Upper lobe of left lung (tissue), 6 donors: ENCODE results near the gene INO80D. TPM values are rescaled to one million over a fixed set of nuclear protein-coding genes. Genes with fewer than 3 reads are reported as not detected.

Source experiments
- ATAC-seq, 2 donors: fragments of 200-7000 bp; cut with Tn5 transposase; one replicate each; pipeline ENCODE4 v1.9.1; 2022; ENCODE audit warnings: mild to moderate bottlenecking in 2 of 2, moderate library complexity in 2 of 2; ENCODE audit not compliant: low FRiP score in 2 of 2
- DNase-seq, 2 donors: peaks; one replicate each; pipeline ENCODE4 v3.0.0-alpha.2; 2019 to 2020
- H3K27ac ChIP-seq, 4 donors: fragments of 200-600 bp; sonication (generic); one replicate each; pipeline ENCODE4 v1.5.1; 2016 to 2019
- H3K27me3 ChIP-seq, 4 donors: fragments of 200-600 bp; sonication (generic); one replicate each; pipeline ENCODE4 v1.5.1; 2017 to 2019
- H3K36me3 ChIP-seq, 4 donors: fragments of 200-600 bp; sonication (generic); one replicate each; pipeline ENCODE4 v1.5.1; 2016 to 2019
- H3K4me1 ChIP-seq, 4 donors: fragments of 200-600 bp; sonication (generic); one replicate each; pipeline ENCODE4 v1.5.1; 2018 to 2019
- H3K4me3 ChIP-seq, 4 donors: fragments of 200-600 bp; sonication (generic); one replicate each; pipeline ENCODE4 v1.5.1; 2017 to 2019; ENCODE audit warnings: mild to moderate bottlenecking in 2 of 4, moderate library complexity in 1 of 4
- H3K9me3 ChIP-seq, 4 donors: fragments of 200-600 bp; sonication (generic); one replicate each; pipeline ENCODE4 v1.5.1; 2018 to 2019
- CTCF ChIP-seq, 6 experiments: fragments of 450-650 bp in 4 of 6; fragments of 200-600 bp in 2 of 6; sonication (generic) in 2 of 6; IDR thresholded peaks; one replicate each; pipeline ENCODE4 v1.5.1; 2016 to 2019; ENCODE audit warnings: antibody characterized with exemption in 6 of 6
- EP300 ChIP-seq, 4 donors: sonication (generic); formaldehyde crosslinking; IDR thresholded peaks; one replicate each; pipeline ENCODE4 v1.5.1; 2017; ENCODE audit warnings: antibody characterized with exemption in 4 of 4, control low read depth in 2 of 4
- POLR2A ChIP-seq, 4 donors: fragments of 450-650 bp; IDR thresholded peaks; one replicate each; pipeline ENCODE4 v1.5.1; 2016 to 2017; ENCODE audit warnings: antibody characterized with exemption in 4 of 4, mild to moderate bottlenecking in 2 of 4
- POLR2AphosphoS5 ChIP-seq, 2 donors: sonication (generic); formaldehyde crosslinking; IDR thresholded peaks; one replicate each; pipeline ENCODE4 v1.5.1; 2017; ENCODE audit warnings: antibody characterized with exemption in 2 of 2
- WGBS, 2 donors: methylation state at CpG; one replicate each; pipeline ENCODE4 v1.1.5; 2017 to 2018; 5-methylcytosine and 5-hydroxymethylcytosine counted together
- total RNA-seq, 6 donors: library from RNA; depleted of rRNA in 4 of 6; stranded (reverse); fragments of >200 nt in 4 of 6; gene quantifications; one replicate each; pipeline versions ENCODE4 v1.1.0 to v1.2.1, GENCODE V29; 2016 to 2021
- donor health status: DM: no; HTN: no; CAD: no; lungs with moderate emphysema.
- donor health status: DM: no; HTN: yes; CAD: no; lungs with severe emphysema.

The INO80D gene
- total RNA-seq, 6 donors from 2014 or later: 13.0 to 50.3 (median 21.9) TPM

- ATAC-seq (no peak), DNase-seq (no peak)
- H3K4me1 ChIP-seq: no peaks in the 10 kb centered on the region
- H3K4me3 ChIP-seq: no peak overlapping the region
- no peak overlapping the region for H3K27ac ChIP-seq
- no peaks in the 10 kb centered on the region for H3K9me3 ChIP-seq
- 92 to 100% methylated on average over 1 of the region's 1 CpG for WGBS, 2 donors
- H3K27me3 ChIP-seq: no peaks in the 10 kb centered on the region
- TF ChIP-seq POLR2A (IDR thresholded peaks at IDR 0.05): no peak
- TF ChIP-seq POLR2AphosphoS5 (IDR thresholded peaks at IDR 0.05): no peak
- TF ChIP-seq CTCF (IDR thresholded peaks at IDR 0.05): no peak
- no peak for TF ChIP-seq EP300 (IDR thresholded peaks at IDR 0.05)
- H3K36me3 ChIP-seq: peaks cover 16 to 69% (median 40%) of the 10 kb centered on the region in 4 donors
These were observed 74.2 kb downstream of the INO80D start for GRCh38 chr2:206011795-206012194.

GRCh38 chr2:206011018-206011614, 74.9 kb downstream of the INO80D start:
- no peak overlapping the region for H3K4me3 ChIP-seq
- peak in 1 of 2 donors; percentile 55 for ATAC-seq
- H3K27ac ChIP-seq: no peak overlapping the region
- no peaks in the 10 kb centered on the region for H3K27me3 ChIP-seq
- H3K4me1 ChIP-seq: no peaks in the 10 kb centered on the region
- H3K36me3 ChIP-seq: peaks cover 16 to 69% (median 40%) of the 10 kb centered on the region in 4 donors
- DNase-seq: peak in 1 of 2 donors; percentile 55
- no peaks in the 10 kb centered on the region for H3K9me3 ChIP-seq
- WGBS, 2 donors: 69 to 86% methylated on average over 4 of the region's 4 CpGs
- TF ChIP-seq POLR2A (IDR thresholded peaks at IDR 0.05) (no peak), CTCF (IDR thresholded peaks at IDR 0.05) (no peak), EP300 (IDR thresholded peaks at IDR 0.05) (no peak), POLR2AphosphoS5 (IDR thresholded peaks at IDR 0.05) (no peak)

GRCh38 chr2:206004004-206004693, 81.8 kb downstream of the INO80D start:
- peaks cover 22 to 74% (median 49%) of the 10 kb centered on the region in 4 donors for H3K36me3 ChIP-seq
- H3K9me3 ChIP-seq: no peaks in the 10 kb centered on the region
- no peaks in the 10 kb centered on the region for H3K4me1 ChIP-seq
- no peak overlapping the region for H3K4me3 ChIP-seq
- ATAC-seq (peak in 1 of 2 donors; percentile 51), DNase-seq (peak in 1 of 2 donors; percentile 30)
- no peaks in the 10 kb centered on the region for H3K27me3 ChIP-seq
- TF ChIP-seq CTCF (IDR thresholded peaks at IDR 0.05) (peak in 2 of 6 experiments; percentile 6 to 8), EP300 (IDR thresholded peaks at IDR 0.05) (no peak), POLR2AphosphoS5 (IDR thresholded peaks at IDR 0.05) (no peak), POLR2A (IDR thresholded peaks at IDR 0.05) (no peak)
- no peak overlapping the region for H3K27ac ChIP-seq
- WGBS, 2 donors: 93 to 95% methylated on average over 8 of the region's 8 CpGs

GRCh38 chr2:206002440-206002839, 83.5 kb downstream of the INO80D start:
- no peaks in the 10 kb centered on the region for H3K4me1 ChIP-seq
- no peaks in the 10 kb centered on the region for H3K9me3 ChIP-seq
- TF ChIP-seq POLR2A (IDR thresholded peaks at IDR 0.05) (no peak), CTCF (IDR thresholded peaks at IDR 0.05) (no peak), EP300 (IDR thresholded peaks at IDR 0.05) (no peak), POLR2AphosphoS5 (IDR thresholded peaks at IDR 0.05) (no peak)
- H3K27me3 ChIP-seq: no peaks in the 10 kb centered on the region
- peaks cover 14 to 66% (median 37%) of the 10 kb centered on the region in 4 donors for H3K36me3 ChIP-seq
- ATAC-seq (no peak), DNase-seq (no peak)
- H3K4me3 ChIP-seq: no peak overlapping the region
- 63 to 94% methylated on average over 1 of the region's 1 CpG for WGBS, 2 donors
- H3K27ac ChIP-seq: no peak overlapping the region
